Liver (tissue), 9 donors: Measurements from ENCODE around the gene GLIS1. TPM values are rescaled to one million over a fixed set of nuclear protein-coding genes. Genes with fewer than 3 reads are reported as not detected.

ENCODE experiments used
- DNase-seq: peaks from one replicate; pipeline ENCODE4 v3.0.0-alpha.2; 2017; ENCODE audit warnings: low spot score
- H3K27ac ChIP-seq, 2 donors: one replicate each; pipeline ENCODE4 v1.7.0; 2013; ENCODE audit warnings: inconsistent platforms in 2 of 2, low read length in 2 of 2, control low read depth in 1 of 2, low read depth in 1 of 2, mild to moderate bottlenecking in 1 of 2
- H3K27me3 ChIP-seq, 4 donors: one replicate each; pipeline versions ENCODE4 v1.6.1 to v1.7.0; 2013; ENCODE audit warnings: low read length in 3 of 4, inconsistent platforms in 1 of 4, mild to moderate bottlenecking in 1 of 4, moderate library complexity in 1 of 4; ENCODE audit not compliant: control insufficient read depth in 4 of 4, insufficient read depth in 4 of 4
- H3K36me3 ChIP-seq, 4 donors: one replicate each; pipeline versions ENCODE4 v1.6.1 to v1.7.0; 2013; ENCODE audit warnings: low read length in 3 of 4, mild to moderate bottlenecking in 3 of 4, low read depth in 1 of 4, moderate library complexity in 1 of 4; ENCODE audit not compliant: control insufficient read depth in 4 of 4, insufficient read depth in 3 of 4
- H3K4me1 ChIP-seq, 4 donors: one replicate each; pipeline versions ENCODE4 v1.6.1 to v1.7.0; 2013; ENCODE audit warnings: low read length in 3 of 4, mild to moderate bottlenecking in 3 of 4, moderate library complexity in 1 of 4; ENCODE audit not compliant: control insufficient read depth in 4 of 4, insufficient read depth in 4 of 4
- H3K4me3 ChIP-seq, 3 donors: one replicate each; pipeline versions ENCODE4 v1.6.1 to v1.7.0; 2013; ENCODE audit warnings: low read length in 3 of 3, control low read depth in 1 of 3, low read depth in 1 of 3, mild to moderate bottlenecking in 1 of 3
- H3K9ac ChIP-seq, 2 donors: one replicate each; pipeline ENCODE4 v1.7.0; 2013; ENCODE audit warnings: low read length in 2 of 2, mild to moderate bottlenecking in 2 of 2, moderate library complexity in 2 of 2, control low read depth in 1 of 2, low read depth in 1 of 2
- H3K9me3 ChIP-seq, 4 donors: one replicate each; pipeline versions ENCODE4 v1.6.1 to v1.7.0; 2013; ENCODE audit warnings: low read length in 3 of 4; ENCODE audit not compliant: control insufficient read depth in 4 of 4
- FOXA1 ChIP-seq: IDR thresholded peaks from 2 replicates; pipeline ENCODE4 v1.6.1; 2016; ENCODE audit warnings: antibody characterized with exemption
- FOXA2 ChIP-seq: IDR thresholded peaks from 2 replicates; pipeline ENCODE4 v1.6.1; 2016; ENCODE audit warnings: antibody characterized with exemption
- GABPA ChIP-seq, 2 donors: IDR thresholded peaks in 1 of 2; conservative IDR thresholded peaks in 1 of 2; 2 replicates each; pipeline ENCODE4 v1.6.1; 2016; ENCODE audit warnings: antibody characterized with exemption in 2 of 2, mild to moderate bottlenecking in 1 of 2, moderate library complexity in 1 of 2
- HNF4G ChIP-seq: IDR thresholded peaks from 2 replicates; pipeline ENCODE4 v1.6.1; 2016; ENCODE audit warnings: antibody characterized with exemption
- MAX ChIP-seq: IDR thresholded peaks from 2 replicates; pipeline ENCODE4 v1.6.1; 2016; ENCODE audit warnings: antibody characterized with exemption
- RAD21 ChIP-seq, 2 donors: IDR thresholded peaks; 2 replicates each; pipeline ENCODE4 v1.6.1; 2016; ENCODE audit warnings: antibody characterized with exemption in 2 of 2, mild to moderate bottlenecking in 2 of 2
- REST ChIP-seq: IDR thresholded peaks from 2 replicates; pipeline ENCODE4 v1.6.1; 2016; ENCODE audit warnings: antibody characterized with exemption, mild to moderate bottlenecking
- RXRA ChIP-seq, 2 donors: IDR thresholded peaks; 2 replicates each; pipeline ENCODE4 v1.6.1; 2017 to 2018; ENCODE audit warnings: antibody characterized with exemption in 2 of 2, mild to moderate bottlenecking in 1 of 2
- SP1 ChIP-seq: IDR thresholded peaks from 2 replicates; pipeline ENCODE4 v1.6.1; 2018; ENCODE audit warnings: antibody characterized with exemption, mild to moderate bottlenecking
- TAF1 ChIP-seq: conservative IDR thresholded peaks from 2 replicates; pipeline ENCODE4 v1.6.1; 2016; ENCODE audit warnings: antibody characterized with exemption, mild to moderate bottlenecking
- YY1 ChIP-seq: IDR thresholded peaks from 2 replicates; pipeline ENCODE4 v1.6.1; 2016; ENCODE audit warnings: antibody characterized with exemption, mild to moderate bottlenecking
- WGBS: extraction: QIAGEN DNeasy Blood & Tissue Kit; methylation state at CpG from one replicate; pipeline ENCODE4 v1.1.7; 2013; 5-methylcytosine and 5-hydroxymethylcytosine counted together
- polyA plus RNA-seq, 2 donors: library from polyadenylated mRNA; stranded (reverse) in 1 of 2; unstranded in 1 of 2; fragments of 200-250 nt in 1 of 2; fragments of >200 nt in 1 of 2; fragmentation: Nextera tagmentation in 1 of 2; extraction: Ambion mirVana in 1 of 2; gene quantifications; one replicate each; pipeline versions ENCODE4 v1.2.1 to v1.2.3, GENCODE V29; 2013 to 2015
- total RNA-seq, 2 donors: library from RNA; depleted of rRNA; stranded (reverse); fragments of >200 nt; gene quantifications; one replicate each; pipeline ENCODE4 v1.2.3, GENCODE V29; 2014
- TF ChIP-seq, protein P1 (sequence below): fragments of 150-350 bp; IDR thresholded peaks from 2 replicates; pipeline ENCODE4 v1.5.1; 2017; ENCODE audit warnings: improper control_type of control experiment, low read depth, low read length; ENCODE audit not compliant: missing input control
- TF ChIP-seq, protein P2 (sequence below): IDR thresholded peaks from 2 replicates; pipeline ENCODE4 v1.6.1; 2016; ENCODE audit warnings: antibody characterized with exemption
- donor health status: healthy.
- donor health status: healthy.
- donor health status: healthy.
- donor health status: healthy.
- donor health status: healthy.

Gene GLIS1
- total and polyA plus RNA-seq, 4 donors = under 0.01 to 0.05 TPM; not detected in 2

- no peaks in the 10 kb centered on the region for H3K36me3 ChIP-seq
- no peak overlapping the region for H3K27ac ChIP-seq
- no peak overlapping the region for H3K9ac ChIP-seq
- H3K9me3 ChIP-seq = no peaks in the 10 kb centered on the region
- WGBS = 93% methylated on average over 3 of the region's 3 CpGs
- no peaks in the 10 kb centered on the region for H3K27me3 ChIP-seq
- H3K4me1 ChIP-seq = peaks cover 0 to 3% (median 0%) of the 10 kb centered on the region in 4 donors
- H3K4me3 ChIP-seq = no peak overlapping the region
- TF ChIP-seq GABPA (IDR thresholded peaks at IDR 0.05 in 1 of 2, conservative IDR thresholded peaks at IDR 0.05 in 1 of 2) (no peak), RAD21 (IDR thresholded peaks at IDR 0.05) (no peak), MAX (no peak), FOXA1 (no peak), RXRA (IDR thresholded peaks at IDR 0.05) (no peak), HNF4G (no peak), TAF1 (no peak), YY1 (no peak), REST (no peak), SP1 (no peak), FOXA2 (no peak)
- TF ChIP-seq, protein P1, sequence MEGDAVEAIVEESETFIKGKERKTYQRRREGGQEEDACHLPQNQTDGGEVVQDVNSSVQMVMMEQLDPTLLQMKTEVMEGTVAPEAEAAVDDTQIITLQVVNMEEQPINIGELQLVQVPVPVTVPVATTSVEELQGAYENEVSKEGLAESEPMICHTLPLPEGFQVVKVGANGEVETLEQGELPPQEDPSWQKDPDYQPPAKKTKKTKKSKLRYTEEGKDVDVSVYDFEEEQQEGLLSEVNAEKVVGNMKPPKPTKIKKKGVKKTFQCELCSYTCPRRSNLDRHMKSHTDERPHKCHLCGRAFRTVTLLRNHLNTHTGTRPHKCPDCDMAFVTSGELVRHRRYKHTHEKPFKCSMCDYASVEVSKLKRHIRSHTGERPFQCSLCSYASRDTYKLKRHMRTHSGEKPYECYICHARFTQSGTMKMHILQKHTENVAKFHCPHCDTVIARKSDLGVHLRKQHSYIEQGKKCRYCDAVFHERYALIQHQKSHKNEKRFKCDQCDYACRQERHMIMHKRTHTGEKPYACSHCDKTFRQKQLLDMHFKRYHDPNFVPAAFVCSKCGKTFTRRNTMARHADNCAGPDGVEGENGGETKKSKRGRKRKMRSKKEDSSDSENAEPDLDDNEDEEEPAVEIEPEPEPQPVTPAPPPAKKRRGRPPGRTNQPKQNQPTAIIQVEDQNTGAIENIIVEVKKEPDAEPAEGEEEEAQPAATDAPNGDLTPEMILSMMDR = no peak
- TF ChIP-seq, protein P2, sequence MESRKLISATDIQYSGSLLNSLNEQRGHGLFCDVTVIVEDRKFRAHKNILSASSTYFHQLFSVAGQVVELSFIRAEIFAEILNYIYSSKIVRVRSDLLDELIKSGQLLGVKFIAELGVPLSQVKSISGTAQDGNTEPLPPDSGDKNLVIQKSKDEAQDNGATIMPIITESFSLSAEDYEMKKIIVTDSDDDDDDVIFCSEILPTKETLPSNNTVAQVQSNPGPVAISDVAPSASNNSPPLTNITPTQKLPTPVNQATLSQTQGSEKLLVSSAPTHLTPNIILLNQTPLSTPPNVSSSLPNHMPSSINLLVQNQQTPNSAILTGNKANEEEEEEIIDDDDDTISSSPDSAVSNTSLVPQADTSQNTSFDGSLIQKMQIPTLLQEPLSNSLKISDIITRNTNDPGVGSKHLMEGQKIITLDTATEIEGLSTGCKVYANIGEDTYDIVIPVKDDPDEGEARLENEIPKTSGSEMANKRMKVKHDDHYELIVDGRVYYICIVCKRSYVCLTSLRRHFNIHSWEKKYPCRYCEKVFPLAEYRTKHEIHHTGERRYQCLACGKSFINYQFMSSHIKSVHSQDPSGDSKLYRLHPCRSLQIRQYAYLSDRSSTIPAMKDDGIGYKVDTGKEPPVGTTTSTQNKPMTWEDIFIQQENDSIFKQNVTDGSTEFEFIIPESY = no peak
- no peak for DNase-seq
Measured at GRCh38 chr1:53549781-53550180, 189.2 kb downstream of the GLIS1 start.

DNA sequence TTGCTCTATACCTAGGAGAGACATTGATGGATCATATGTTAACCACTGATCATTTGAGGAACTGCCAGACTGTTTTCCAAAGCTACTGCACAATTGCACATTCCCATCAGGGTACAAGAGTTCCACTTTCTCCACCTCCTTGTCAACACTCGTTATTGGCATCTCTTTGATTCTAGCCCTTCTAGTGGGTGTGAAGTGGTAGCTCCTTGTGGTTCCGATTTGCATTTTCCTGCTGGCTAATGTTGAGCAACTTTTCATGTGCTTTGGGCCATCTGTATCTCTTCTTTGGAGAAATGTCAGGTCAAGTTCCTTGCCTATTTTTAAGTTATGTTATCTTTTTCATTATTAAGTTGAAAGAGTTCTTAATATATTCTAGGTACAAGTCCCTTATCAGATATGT lies 189.7 kb downstream of the GLIS1 start:
- H3K4me3 ChIP-seq = no peak overlapping the region
- no peak overlapping the region for H3K9ac ChIP-seq
- TF ChIP-seq FOXA2 = no peak
- TF ChIP-seq TAF1 = no peak
- TF ChIP-seq FOXA1 = no peak
- no peak for TF ChIP-seq REST
- no peak for TF ChIP-seq HNF4G
- no peak for TF ChIP-seq GABPA (IDR thresholded peaks at IDR 0.05 in 1 of 2, conservative IDR thresholded peaks at IDR 0.05 in 1 of 2)
- TF ChIP-seq YY1 = no peak
- peaks cover 0 to 3% (median 0%) of the 10 kb centered on the region in 4 donors for H3K4me1 ChIP-seq
- no peak for DNase-seq
- H3K9me3 ChIP-seq = no peaks in the 10 kb centered on the region
- H3K27me3 ChIP-seq = no peaks in the 10 kb centered on the region
- 92% methylated on average over 2 of the region's 2 CpGs for WGBS
- H3K36me3 ChIP-seq = no peaks in the 10 kb centered on the region
- H3K27ac ChIP-seq = no peak overlapping the region
